Inferior parietal cortex (tissue), 1 donor: ENCODE measurements around the gene KCNMA1.
"Not testable (repeated sequence)": the region's sequence is repeated elsewhere in the genome, so short reads cannot be mapped to it uniquely, and the experiment has no call there.

Experiments
- DNase-seq: peaks from one replicate; pipeline ENCODE4 v3.0.0-alpha.2; 2016; ENCODE audit errors: extremely low spot score

Gene KCNMA1

GRCh38 chr10:77586719-77587415 is 50.7 kb downstream of the KCNMA1 start:
- DNase-seq = no peak

GRCh38 chr10:77584938-77585337 is 52.7 kb downstream of the KCNMA1 start:
- no peak for DNase-seq

- DNase-seq = no peak
Measured at GRCh38 chr10:77583527-77583926, 54.1 kb downstream of the KCNMA1 start.

GRCh38 chr10:77582710-77583115 is 54.9 kb downstream of the KCNMA1 start:
- DNase-seq = no peak

GRCh38 chr10:77581738-77582137 is 55.9 kb downstream of the KCNMA1 start:
- no peak for DNase-seq

GRCh38 chr10:77580482-77580881 is 57.1 kb downstream of the KCNMA1 start:
- no peak for DNase-seq

- DNase-seq = no peak
Measured at GRCh38 chr10:77578583-77579227, 58.9 kb downstream of the KCNMA1 start.

GRCh38 chr10:77577666-77578229 is 59.9 kb downstream of the KCNMA1 start:
- no peak for DNase-seq

- no peak for DNase-seq
Measured at GRCh38 chr10:77576444-77577032, 61.1 kb downstream of the KCNMA1 start.

GRCh38 chr10:77576007-77576367 is 61.6 kb downstream of the KCNMA1 start:
- no peak for DNase-seq

- no peak for DNase-seq
Measured at GRCh38 chr10:77575271-77576006, 62.2 kb downstream of the KCNMA1 start.

- DNase-seq = no peak
Measured at GRCh38 chr10:77574438-77574837, 63.2 kb downstream of the KCNMA1 start.

- DNase-seq = not testable (repeated sequence)
Measured at GRCh38 chr10:77572520-77572919, 65.1 kb downstream of the KCNMA1 start.

- DNase-seq = no peak
Measured at GRCh38 chr10:77571490-77571889, 66.1 kb downstream of the KCNMA1 start.

- no peak for DNase-seq
Measured at GRCh38 chr10:77566914-77567566, 70.6 kb downstream of the KCNMA1 start.

GRCh38 chr10:77566236-77566635 is 71.4 kb downstream of the KCNMA1 start:
- no peak for DNase-seq

GRCh38 chr10:77565590-77566023 is 72.0 kb downstream of the KCNMA1 start:
- DNase-seq = no peak

GRCh38 chr10:77564731-77565589 is 72.6 kb downstream of the KCNMA1 start:
- no peak for DNase-seq

GRCh38 chr10:77563638-77564270 is 73.9 kb downstream of the KCNMA1 start:
- no peak for DNase-seq

GRCh38 chr10:77562742-77563141 is 74.9 kb downstream of the KCNMA1 start:
- DNase-seq = no peak
